Measurements from ENCODE around the gene RPS6KA2.
"Not testable (repeated sequence)": the region's sequence is repeated elsewhere in the genome, so short reads cannot be mapped to it uniquely, and the experiment has no call there.

Gene RPS6KA2

DNA sequence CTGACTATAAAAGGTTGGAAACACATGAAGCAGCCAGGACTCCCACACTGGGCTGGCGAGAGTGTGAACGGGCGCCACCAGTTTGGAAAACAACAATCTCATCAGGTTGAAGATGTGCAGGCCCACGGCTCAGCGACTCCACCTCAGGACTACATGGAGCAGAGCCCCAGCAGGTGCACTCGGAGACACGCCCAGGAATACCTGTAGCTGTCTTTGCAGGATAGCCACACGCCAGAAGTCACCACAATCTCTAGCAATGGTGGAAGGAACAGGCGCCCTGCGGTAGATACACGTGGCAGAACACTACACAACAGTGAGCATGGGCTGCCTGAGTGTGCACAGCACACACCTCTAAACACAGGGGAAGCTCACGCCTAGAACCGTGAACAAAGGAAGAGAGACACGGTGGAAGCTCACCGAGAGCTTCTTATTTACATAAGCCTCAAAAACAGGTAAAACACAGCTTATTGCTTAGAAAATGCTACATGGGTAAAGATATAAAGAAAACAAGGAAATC lies 28.7 kb upstream of the RPS6KA2 start:
- DNase-seq: no peak

GRCh38 chr6:166655251-166655650 lies 28.2 kb upstream of the RPS6KA2 start:
- DNase-seq: no peak

DNA sequence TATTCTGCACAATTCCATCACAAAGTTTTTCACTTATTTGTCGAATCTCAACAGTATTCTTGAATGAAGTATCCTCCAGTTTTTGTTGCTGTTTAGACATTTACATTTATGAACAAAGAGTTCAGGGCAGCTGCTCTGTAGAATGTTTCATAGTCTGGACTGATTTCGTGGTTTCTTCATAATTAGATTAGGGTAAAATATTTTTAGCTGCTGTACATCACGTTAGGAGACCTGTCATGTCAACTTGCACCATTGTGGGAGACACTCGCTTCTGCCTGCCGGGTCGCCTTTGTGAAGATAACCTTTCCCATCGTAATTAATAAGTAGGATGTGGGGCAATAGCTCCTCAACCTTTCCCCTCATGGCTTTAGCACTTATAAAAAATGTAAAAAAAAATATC lies 27.5 kb upstream of the RPS6KA2 start:
- no peak for DNase-seq

DNA sequence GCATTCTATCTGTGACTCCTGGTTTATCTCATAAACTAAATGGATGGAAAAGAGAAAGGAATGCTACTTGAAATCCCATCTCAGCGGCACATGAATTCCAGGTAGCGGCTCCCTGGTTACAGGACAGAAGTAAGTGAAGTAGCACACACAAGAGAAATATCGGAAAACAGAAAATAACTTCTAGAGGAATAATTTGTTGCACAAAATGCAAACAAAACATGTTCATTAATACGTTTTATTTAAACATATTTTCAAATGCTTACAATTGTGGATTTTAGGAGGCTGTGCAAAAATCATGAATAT lies 26.5 kb upstream of the RPS6KA2 start:
- no peak for DNase-seq

DNA sequence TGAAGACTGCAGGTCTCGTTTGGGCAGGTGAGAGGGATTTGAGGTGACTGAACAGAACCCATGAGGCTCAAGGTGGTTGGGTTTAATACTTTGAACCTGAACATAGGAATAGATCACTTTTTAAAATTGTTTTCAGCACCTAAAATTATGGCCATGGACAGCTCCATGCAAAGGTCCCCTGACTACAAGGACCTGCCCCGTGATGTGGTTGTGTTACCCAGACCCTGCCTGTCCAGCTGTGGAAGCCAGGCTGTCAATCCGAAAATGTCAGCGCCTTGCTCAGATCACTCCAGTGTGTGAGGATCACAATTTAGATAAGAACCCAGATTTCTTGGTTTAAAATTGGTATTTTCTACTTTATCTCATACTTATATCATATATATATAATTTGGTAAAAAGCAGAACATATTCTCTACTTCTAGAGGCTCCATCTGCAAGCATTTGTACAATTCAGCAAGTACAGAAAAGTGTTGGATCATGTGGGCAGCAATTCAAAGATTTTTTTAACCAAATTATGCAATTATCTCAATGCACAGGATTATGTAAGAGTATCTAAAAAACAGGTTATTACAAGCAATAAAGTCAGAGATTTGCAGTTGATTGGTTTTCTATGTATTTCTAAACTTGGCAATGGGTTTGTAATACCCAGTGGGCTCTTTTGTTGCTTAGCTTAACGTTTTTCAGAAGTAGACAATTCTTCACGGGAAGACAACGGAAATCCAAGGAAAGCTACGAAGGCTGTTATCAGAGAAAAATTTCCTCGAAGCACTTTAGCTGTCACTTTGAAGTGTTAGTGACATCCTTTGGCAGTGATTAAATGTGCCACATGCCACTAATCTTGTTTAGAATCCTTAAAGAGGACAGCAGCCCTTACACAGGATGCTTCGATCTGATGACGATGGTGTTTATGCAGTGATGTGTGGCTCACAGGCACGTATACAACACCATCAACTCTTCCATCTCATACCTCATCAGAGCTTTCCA lies 24.1 kb upstream of the RPS6KA2 start:
- DNase-seq: no peak

DNA sequence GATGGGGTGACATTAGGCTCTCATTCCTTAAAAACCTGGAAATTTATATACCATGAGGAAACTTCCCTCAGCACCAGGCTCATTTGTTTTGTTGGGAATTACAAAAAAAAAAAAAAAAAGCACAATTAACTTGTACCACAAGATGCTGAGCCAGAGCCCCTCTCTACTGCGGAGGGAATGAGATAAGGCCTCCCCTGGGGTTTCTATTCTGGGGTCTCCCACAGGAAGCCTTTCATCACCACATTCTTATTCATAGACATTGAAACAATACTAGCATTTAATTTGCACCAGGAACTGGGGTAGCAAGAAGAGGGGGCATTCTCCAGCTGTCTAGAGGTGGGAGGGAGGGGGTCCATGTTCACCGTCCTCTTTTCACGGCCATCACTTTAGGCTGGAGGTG lies 23.0 kb upstream of the RPS6KA2 start:
- DNase-seq: no peak

DNA sequence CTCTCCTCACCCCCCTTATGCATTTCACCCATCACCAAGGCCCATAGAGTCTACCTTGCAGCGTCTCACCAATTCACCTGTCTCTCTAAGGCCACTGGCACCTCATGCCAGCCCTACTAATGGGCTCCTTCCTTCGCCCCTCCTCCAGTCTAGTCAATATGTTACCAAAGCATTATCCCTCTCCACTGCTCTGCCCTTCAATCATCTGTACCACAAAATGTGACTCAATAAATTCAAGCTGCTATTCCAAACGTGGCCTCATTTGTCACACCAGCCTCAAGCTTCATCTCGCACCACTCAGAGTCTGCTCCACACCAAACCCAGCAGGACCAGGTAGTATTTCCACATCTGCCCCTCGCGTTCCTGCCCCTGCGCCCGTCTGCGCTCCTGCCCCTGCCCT lies 21.8 kb upstream of the RPS6KA2 start:
- no peak for DNase-seq

DNA sequence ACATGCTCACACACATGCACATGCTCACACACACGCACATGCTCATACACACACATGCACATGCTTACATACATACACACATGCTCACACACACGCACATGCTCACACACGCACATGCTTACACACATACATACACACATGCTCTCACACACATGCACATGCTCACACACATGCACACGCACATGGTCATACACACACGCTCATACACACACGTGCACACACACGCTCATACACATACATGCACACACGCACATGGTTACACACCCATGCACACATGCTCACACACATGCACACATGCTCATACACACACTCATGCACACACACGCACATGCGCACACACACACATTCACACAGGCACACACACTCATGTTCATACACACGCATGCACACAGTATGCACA lies 20.8 kb upstream of the RPS6KA2 start:
- DNase-seq: no peak

DNA sequence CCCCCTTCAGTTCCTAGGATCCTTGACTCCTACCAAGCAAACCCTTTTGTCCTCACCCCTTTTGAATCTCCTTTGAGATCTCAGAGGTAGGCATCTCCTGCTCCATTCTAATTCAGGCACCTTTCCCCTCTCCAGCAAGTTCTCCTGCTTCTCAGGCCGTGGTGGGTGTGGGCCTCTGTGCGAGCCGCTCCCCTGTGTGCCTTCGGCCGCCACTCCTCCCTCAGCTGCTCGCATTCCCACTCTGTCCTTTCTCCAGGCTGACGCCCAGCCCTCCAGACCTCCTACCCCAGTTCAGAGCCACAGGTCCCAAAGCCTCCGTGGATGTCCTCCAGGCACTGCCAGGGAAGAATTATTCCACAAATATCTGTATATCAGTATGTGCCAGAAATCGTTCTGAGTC lies 19.7 kb upstream of the RPS6KA2 start:
- DNase-seq: no peak

DNA sequence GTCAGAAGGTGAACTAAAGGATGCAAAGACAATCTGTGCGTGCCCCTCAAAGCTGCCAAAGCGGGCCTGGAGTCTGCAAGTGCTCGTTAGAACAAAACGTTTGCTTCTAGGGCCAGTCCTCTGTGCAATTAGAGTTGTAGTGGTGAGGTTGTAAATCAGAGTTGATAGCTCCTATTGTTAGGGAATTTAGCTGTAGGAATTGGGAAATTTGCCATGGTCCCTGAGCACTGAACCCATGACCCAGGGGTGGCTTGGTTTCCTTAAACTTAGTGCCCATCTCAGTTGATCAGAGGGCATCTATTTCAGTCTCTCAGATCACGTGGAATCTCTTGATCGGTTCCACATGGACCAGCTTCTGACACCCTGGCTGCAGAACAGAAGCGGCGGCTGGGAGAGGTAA lies 18.8 kb upstream of the RPS6KA2 start:
- DNase-seq: no peak

- DNase-seq: no peak
Observed at GRCh38 chr6:166644681-166645080, 17.6 kb upstream of the RPS6KA2 start.

DNA sequence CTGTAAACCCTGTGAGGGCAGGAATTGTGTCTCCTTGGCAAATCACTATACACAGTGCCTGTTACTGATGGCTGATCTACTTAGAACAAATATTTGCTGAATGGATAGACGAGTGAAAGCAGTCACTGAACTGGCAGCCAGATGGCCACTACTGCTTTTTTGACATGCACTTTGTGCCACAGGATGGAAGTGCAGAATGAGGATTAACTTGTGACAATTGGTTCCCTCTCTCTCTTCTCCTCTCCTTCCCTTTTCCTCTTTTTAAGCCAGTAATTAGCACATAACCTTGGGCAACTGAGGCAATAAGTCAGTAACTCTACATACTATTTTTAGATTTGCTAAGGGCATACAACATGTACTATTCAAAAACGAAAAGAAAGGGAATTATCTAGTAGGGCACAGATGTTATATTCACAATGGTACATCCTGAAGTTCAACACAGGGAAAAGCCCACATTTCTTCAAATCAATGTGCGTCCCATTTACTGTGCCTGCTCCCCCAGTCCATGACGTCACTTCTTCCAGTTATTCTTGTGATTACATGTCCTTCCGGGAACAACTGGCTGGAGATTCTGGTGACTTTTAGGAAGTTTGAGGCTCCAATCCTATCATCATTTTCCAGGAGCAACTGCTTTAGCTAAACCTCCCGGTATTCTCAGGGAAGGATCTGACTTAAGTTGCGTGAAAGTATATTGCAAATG lies 17.0 kb upstream of the RPS6KA2 start:
- DNase-seq: no peak

DNA sequence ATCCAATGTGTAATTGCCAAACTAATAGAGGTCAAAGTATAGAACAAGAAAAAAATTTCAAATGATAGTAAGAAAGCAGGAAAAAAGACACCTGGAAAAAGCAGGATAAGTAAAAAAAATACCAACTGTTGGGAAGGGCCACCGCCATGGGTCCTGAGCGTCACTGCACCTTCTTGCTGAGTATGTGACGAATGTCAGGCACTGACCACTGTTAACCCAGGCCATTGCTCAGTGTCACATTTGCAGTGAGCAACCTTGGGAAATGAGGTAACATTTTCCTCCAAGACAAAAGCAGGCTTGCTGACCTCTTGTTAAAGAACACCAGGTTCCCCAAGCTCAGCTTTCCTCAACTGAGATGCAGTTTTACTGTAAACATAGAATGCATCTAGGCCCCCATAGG lies 15.6 kb upstream of the RPS6KA2 start:
- DNase-seq: no peak

GRCh38 chr6:166640342-166641043 lies 13.4 kb upstream of the RPS6KA2 start:
- no peak for DNase-seq

DNA sequence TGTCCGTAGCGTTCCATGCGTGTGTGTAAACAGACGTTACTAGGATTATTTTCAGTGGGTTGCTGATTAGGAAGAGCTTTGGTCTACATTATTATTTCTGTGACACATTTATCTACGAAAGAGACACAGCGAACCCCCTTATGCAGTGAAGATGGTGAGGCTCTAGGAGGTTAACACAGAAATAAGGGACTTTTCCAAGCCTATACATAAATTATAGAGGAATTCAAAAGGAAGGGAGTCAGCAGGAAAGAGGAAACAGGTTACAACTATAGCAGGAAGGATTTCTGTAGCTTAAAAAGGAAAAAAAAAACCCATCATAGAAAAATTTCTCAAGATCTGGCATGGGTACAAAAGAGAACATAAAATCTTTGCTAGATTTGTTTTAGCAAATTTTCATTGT lies 12.9 kb upstream of the RPS6KA2 start:
- DNase-seq: no peak

GRCh38 chr6:166638573-166638964 lies 11.5 kb upstream of the RPS6KA2 start:
- no peak for DNase-seq

- DNase-seq: no peak
Observed at GRCh38 chr6:166637812-166638572, 10.9 kb upstream of the RPS6KA2 start.

GRCh38 chr6:166636934-166637333 lies 9.9 kb upstream of the RPS6KA2 start:
- DNase-seq: no peak

- DNase-seq: no peak
Observed at GRCh38 chr6:166636191-166636933, 9.3 kb upstream of the RPS6KA2 start.

GRCh38 chr6:166635013-166635970 lies 8.2 kb upstream of the RPS6KA2 start:
- no peak for DNase-seq

DNA sequence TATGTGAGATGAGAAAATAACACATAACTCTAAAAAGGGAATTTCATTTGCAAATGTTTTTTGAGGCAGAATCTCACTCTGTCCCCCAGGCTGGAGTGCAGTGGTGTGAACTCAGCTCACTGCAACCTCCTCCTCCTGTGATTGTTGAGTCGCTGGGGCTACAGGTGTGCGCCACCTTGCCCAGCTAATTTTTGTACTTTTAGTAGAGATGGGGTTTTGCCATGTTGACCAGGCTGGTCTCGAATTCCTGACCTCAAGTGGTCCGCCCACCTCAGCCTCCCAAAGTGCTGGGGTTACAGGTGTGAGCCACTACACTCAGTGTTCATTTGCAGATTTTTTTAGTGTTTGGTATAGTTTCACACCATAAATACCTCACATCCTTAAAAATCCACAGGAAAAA lies 7.5 kb upstream of the RPS6KA2 start:
- not testable (repeated sequence) for DNase-seq
